Sciatic nerve (tissue), 2 donors: ENCODE measurements around the gene C3orf80. TPM values are rescaled to one million over a fixed set of nuclear protein-coding genes. Genes with fewer than 3 reads are reported as not detected.
"Not testable (repeated sequence)": the region's sequence is repeated elsewhere in the genome, so short reads cannot be mapped to it uniquely, and the experiment has no call there.

Experiments used
- ATAC-seq: fragments of 200-7000 bp; cut with Tn5 transposase; one replicate; pipeline ENCODE4 v1.9.1; 2020; ENCODE audit warnings: mild to moderate bottlenecking, moderate library complexity
- DNase-seq: peaks from one replicate; pipeline ENCODE4 v3.0.0-alpha.2; 2020; ENCODE audit warnings: low spot score
- intact Hi-C: fragments of 100-400 bp; cut with DNase I; formaldehyde crosslinking; loops from one replicate; pipeline ENCODE4 v1.14.2; 2022
- total RNA-seq: library from RNA; stranded (reverse); fragmentation: NEBNext Ultra II Directional; extraction: Animal tissue kit (Norgen Biotek cat#: 25700); gene quantifications from one replicate; pipeline ENCODE4 v1.2.1, GENCODE V29; 2021
- donor health status: DM: no; HTN: no; CAD: no.
- donor health status: DM: no; HTN: no; CAD: no.

The C3orf80 gene
- 0.49 TPM for total RNA-seq

DNA sequence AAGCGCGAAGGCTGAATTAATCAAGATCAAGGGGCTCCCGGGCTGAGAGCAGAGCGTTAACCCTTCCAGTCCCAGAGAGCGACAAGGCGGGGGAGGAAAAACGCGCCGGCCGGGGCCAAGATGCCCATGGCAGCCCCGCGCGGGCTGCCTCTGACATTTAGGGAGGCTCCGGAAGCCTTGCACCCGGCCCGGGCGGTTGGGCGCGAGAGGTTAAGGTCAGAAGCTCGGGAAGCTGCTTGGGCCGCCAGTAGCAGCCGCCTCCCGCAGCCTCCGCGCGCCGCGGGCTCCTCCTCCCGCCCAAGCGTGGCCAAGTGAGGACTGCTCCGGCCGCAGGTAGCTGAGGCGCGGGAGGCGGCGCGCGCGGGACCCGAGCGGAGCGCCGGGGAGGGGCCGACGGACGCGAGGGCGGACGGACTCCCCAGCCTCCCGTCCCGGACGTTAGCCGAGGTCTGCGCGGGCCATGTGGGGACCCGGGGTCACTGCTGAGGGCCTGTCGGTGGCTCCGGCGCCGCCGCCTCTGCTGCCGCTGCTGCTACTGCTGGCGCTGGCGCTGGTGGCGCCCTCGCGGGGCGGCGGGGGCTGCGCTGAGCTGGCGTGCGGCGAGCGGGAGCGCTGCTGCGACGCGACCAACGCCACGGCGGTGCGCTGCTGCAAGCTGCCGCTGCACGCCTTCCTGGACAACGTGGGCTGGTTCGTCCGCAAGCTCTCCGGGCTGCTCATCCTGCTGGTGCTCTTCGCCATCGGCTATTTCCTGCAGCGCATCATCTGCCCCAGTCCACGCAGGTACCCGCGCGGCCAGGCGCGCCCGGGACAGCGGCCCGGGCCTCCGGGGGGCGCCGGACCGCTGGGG lies at the start of gene C3orf80:
TSS of gene C3orf80 (plus strand) at position 247 of the 850 bp plus-strand sequence. CDS start at position 461, 214 bp downstream.
- intact Hi-C loops: no loop called here
- ATAC-seq: peak; percentile 33
- DNase-seq: no peak

- intact Hi-C loops: loop anchor here (5.0 kb wide), 1 partner anchor 340 kb away; the partner anchor contains the start of gene SCHIP1
- DNase-seq (no peak), ATAC-seq (no peak)
Observed at GRCh38 chr3:160176923-160177322, 48.3 kb upstream of the C3orf80 start.

GRCh38 chr3:160178661-160179060 lies 46.6 kb upstream of the C3orf80 start:
- not testable (repeated sequence) for DNase-seq, ATAC-seq
- intact Hi-C loops: loop anchor here (5.0 kb wide), 1 partner anchor 341 kb away; the partner anchor contains the start of gene SCHIP1

GRCh38 chr3:160179403-160179802 lies 45.8 kb upstream of the C3orf80 start:
- ATAC-seq, DNase-seq: not testable (repeated sequence)
- intact Hi-C loops: loop anchor here (5.0 kb wide), 1 partner anchor 342 kb away; the partner anchor contains the start of gene SCHIP1

DNA sequence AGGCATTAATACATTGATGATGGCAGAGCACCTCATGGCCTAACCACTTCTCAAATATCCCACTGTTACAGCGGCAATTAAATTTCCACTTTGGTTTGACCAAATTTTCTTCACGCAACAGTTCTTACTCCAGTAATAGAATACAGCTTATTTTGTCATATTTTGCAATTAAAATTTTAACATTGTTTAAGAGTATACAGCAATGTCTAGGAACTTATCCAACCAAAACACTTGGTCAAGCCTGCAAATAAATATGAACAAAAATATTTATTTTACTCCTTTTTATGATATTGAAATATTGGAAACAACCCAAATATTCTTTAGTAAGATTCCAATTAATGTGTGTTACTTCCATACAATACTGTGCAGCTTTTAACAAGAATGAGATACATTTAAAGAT lies 45.3 kb upstream of the C3orf80 start:
- no peak for ATAC-seq
- intact Hi-C loops: loop anchor here (5.0 kb wide), 1 partner anchor 343 kb away; the partner anchor contains the start of gene SCHIP1
- DNase-seq: no peak

GRCh38 chr3:160180581-160181216 lies 44.5 kb upstream of the C3orf80 start:
- intact Hi-C loops: no loop called here
- ATAC-seq: peak; percentile 39
- DNase-seq: no peak

DNA sequence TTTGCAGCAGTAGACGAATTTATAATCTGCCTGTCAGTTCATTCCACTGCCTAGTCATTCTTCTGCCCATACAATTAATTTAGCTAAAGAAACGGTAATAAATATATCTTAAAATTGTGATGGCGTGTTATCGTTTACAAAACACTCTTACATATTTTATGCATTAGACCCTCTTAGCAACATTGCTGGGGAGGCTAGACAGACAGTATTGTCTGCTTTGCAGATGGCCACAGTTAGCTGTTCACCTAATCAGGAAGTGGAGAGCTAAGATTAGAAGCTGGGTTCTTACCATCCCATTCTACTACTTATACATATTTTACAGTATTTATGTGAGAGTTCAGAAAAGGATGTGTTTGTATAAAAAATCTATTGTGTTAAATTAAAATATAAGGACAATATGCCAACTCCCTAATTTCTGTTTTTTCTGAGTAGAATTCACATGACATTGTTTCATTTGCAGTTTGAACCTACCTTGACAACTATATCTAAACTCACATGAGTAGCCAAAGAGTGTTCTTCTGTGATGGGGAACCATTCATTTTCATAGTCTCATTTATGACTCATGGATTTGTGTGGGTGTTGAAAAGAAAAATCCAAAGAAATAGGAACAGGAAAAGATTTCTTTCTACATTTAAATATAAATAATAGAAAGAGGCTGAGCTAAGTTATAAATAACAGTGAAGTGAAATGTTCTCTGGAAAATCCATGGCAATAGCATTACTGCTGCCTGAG lies 41.7 kb upstream of the C3orf80 start:
- intact Hi-C loops: no loop called here
- ATAC-seq: no peak
- no peak for DNase-seq

DNA sequence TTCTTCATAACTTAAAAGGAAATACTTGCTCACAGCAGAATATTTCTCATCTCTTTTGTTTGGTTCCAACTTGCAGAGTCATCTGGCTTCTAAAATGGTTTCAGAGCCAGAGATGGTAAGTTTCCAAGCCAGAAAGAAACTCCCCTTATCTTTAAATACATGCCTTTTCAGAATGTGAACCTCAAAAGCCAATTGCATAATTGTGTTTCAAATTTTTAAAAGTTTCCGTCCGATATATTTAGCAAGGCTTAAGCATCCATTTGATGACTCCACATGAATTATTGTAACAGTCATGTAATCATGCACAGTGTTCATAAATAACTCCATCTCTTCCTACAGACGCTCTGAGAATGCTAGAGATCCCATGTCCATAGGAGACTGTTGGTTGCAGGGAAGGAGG lies 40.6 kb upstream of the C3orf80 start:
- intact Hi-C loops: no loop called here
- DNase-seq (no peak), ATAC-seq (no peak)

DNA sequence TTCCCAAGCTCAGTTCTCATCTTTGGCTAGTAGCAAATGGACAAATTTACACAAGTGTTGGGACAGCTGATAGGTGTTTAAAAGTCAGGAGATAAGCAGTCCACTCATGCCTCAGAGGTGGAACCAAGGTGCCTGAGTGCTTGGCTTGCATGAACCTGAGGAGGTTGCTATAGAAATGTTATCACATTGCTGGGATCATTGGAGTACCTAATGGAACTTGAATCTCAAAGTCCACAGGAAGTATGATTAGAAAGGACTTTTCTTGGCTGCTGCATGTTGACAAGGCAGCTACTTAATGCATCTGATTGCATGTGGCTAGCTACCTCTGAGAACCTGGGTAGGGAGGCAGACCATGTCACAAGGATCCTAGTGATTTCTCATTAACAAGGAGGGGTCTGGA lies 39.5 kb upstream of the C3orf80 start:
- ATAC-seq (no peak), DNase-seq (no peak)
- intact Hi-C loops: no loop called here

- ATAC-seq: no peak
- no peak for DNase-seq
Observed at GRCh38 chr3:160187288-160187687, 37.9 kb upstream of the C3orf80 start.

DNA sequence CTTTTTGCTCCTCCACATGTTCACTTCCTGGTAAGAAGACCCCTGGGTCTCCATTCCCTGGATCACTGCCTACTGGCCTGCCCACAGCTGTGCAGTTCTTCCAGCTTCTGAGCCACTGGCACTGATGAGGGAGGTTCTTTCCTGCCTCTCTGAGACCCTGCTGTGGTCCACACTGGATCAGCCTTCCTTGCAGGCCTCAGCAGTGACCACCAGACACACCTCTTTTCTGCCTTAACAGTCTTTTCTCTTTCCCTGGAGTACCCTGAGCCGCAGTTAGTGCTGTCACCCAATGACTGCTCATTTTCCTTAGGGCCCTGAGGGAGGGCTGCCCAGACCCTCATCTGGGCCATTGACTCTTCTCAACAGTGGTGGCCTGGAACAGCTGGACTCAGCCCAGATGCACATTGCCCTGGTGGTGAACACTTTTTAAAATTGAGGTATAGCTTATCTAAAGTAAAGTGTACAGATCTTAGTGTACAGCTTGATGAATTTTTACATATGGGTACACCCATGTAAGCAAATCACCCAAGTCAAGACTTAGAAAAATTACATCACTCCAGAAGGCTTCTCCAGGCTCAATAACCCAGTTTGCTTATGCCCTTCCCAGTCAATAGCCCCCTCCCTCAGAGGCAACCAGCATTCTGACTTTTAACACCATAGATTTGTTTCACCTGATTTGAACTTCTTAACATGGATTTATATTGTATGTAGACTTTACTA lies 32.8 kb upstream of the C3orf80 start:
- intact Hi-C loops: no loop called here
- no peak for ATAC-seq
- no peak for DNase-seq

More at GRCh38 chr3:160187288-160187687, 37.9 kb upstream of the C3orf80 start:
- intact Hi-C loops: no loop called here

- DNase-seq (no peak), ATAC-seq (no peak)
- intact Hi-C loops: no loop called here
Observed at GRCh38 chr3:160193644-160194192, 31.5 kb upstream of the C3orf80 start.

- DNase-seq (no peak), ATAC-seq (no peak)
- intact Hi-C loops: no loop called here
Observed at GRCh38 chr3:160194438-160194837, 30.8 kb upstream of the C3orf80 start.

GRCh38 chr3:160195106-160195505 lies 30.1 kb upstream of the C3orf80 start:
- intact Hi-C loops: no loop called here
- DNase-seq: no peak
- no peak for ATAC-seq

- DNase-seq: no peak
- ATAC-seq: peak; percentile 63
- intact Hi-C loops: no loop called here
Observed at GRCh38 chr3:160196511-160197104, 28.6 kb upstream of the C3orf80 start.

GRCh38 chr3:160199108-160199507 lies 26.1 kb upstream of the C3orf80 start:
- no peak for DNase-seq
- intact Hi-C loops: no loop called here
- no peak for ATAC-seq

DNA sequence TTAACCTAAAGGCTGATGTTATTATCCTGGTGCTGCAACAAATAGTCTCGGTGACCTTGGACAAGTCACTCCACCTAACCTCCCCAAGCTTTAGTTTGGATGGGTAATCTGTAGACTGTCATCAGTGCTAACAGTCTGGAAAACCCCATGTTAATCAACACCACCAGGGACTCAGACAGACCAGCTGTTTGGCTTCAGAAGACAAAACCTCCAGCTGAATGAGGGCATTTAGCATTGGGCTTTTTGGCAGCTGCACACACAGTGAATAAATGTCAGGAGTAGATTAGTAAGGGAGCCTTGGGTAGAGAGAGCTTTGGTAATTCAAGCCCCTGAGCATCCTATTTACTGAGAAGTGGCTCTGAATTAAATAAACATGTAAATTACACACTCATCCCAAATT lies 24.9 kb upstream of the C3orf80 start:
- ATAC-seq: no peak
- intact Hi-C loops: no loop called here
- DNase-seq: no peak

- ATAC-seq, DNase-seq, intact Hi-C loops: not testable (repeated sequence)
Observed at GRCh38 chr3:160204396-160205011, 20.7 kb upstream of the C3orf80 start.
